ENCODE data around the gene COPA. TPM values are rescaled to one million over a fixed set of nuclear protein-coding genes. Genes with fewer than 3 reads are reported as not detected.

COPA gene
- total RNA-seq, 3 donors from 2014 or later (not counting 1 experiment from before 2014, with no cell fraction given) = 140 to 167 (median 148) TPM

DNA sequence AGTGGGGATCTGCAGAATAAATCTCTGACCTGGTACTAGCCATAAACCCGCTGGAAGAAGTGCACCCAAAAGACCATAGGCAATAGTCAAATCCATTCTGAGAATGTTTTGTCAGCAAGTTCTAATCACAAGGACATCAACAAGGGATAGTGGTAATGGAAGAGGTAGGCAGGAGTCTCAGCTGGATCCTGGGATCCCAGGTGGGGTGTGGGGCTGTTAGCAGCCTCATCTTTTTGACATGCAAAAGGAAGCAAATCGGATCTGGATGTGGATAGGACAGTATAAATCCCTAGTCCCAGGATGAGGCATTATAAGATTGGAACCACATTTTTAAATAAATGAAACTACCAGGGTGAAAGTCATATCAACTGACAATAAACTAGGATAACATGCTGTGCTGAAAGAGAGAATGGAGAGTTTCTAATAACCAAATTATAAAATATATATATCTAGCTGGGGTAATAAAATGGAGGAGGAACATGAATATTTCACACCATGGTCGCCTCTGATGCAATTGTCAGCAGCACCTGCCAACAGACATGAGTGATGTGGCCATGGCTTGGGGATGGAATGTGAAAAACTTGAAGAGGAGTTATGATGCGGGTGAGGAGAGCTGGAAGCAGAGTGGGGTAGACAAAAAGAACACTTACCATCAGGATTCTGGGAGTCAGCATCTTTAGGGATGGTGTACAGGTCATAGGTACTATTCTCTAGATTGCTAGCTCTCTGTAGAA is 34.4 kb downstream of the COPA start:
- intact Hi-C loops (cut with micrococcal nuclease) = no loop called here
- H3K4me3 ChIP-seq (ENCODE audit: low read length) = no peak overlapping the region
- Mint-ChIP-seq H3K4me3 (no peak overlapping the region), H3K36me3 (peaks cover 43% of the 10 kb centered on the region), H3K27ac (peak overlapping the region in 1 of 2 donors; percentile 1), H3K9me3 (no peaks in the 10 kb centered on the region), H3K4me1 (peaks cover 0 to 7% of the 10 kb centered on the region in 2 donors), H3K27me3 (ENCODE audit: low read depth in 2 of 2) (no peaks in the 10 kb centered on the region)
- no peaks in the 10 kb centered on the region for H3K4me1 ChIP-seq (ENCODE audit: control insufficient read depth, insufficient read depth, low read length)
- H3K36me3 ChIP-seq (ENCODE audit: control insufficient read depth, insufficient read depth, low read length) = peaks cover 88% of the 10 kb centered on the region
- no peaks in the 10 kb centered on the region for H3K9me3 ChIP-seq (ENCODE audit: control insufficient read depth, insufficient read depth, low read length)
- no peak overlapping the region for H3K27ac ChIP-seq (ENCODE audit: low read length)
- no peak for TF ChIP-seq CTCF (IDR thresholded peaks at IDR 0.05)
- WGBS (ENCODE audit: insufficient coverage) = 99% methylated on average over 3 of the region's 4 CpGs
- no peak for DNase-seq
- no peak for ATAC-seq
- no peaks in the 10 kb centered on the region for H3K27me3 ChIP-seq (ENCODE audit: control insufficient read depth, insufficient read depth, low read length)

GRCh38 chr1:160307118-160307791 is 35.8 kb downstream of the COPA start:
- no peak overlapping the region for H3K4me3 Mint-ChIP-seq
- DNase-seq = no peak
- no peaks in the 10 kb centered on the region for H3K27me3 ChIP-seq (ENCODE audit: control insufficient read depth, insufficient read depth, low read length)
- peak overlapping the region; percentile 0 for H3K27ac ChIP-seq (ENCODE audit: low read length)
- H3K4me1 Mint-ChIP-seq = no peaks in the 10 kb centered on the region
- no peak overlapping the region for H3K27ac Mint-ChIP-seq
- no peak for ATAC-seq
- H3K36me3 ChIP-seq (ENCODE audit: control insufficient read depth, insufficient read depth, low read length) = peaks cover 87% of the 10 kb centered on the region
- WGBS (ENCODE audit: insufficient coverage) = 91% methylated on average over 13 of the region's 13 CpGs
- H3K36me3 Mint-ChIP-seq = peaks cover 41% of the 10 kb centered on the region
- H3K9me3 Mint-ChIP-seq = no peaks in the 10 kb centered on the region
- H3K4me3 ChIP-seq (ENCODE audit: low read length) = no peak overlapping the region
- H3K9me3 ChIP-seq (ENCODE audit: control insufficient read depth, insufficient read depth, low read length) = no peaks in the 10 kb centered on the region
- intact Hi-C loops (cut with micrococcal nuclease) = no loop called here
- no peaks in the 10 kb centered on the region for H3K4me1 ChIP-seq (ENCODE audit: control insufficient read depth, insufficient read depth, low read length)
- no peaks in the 10 kb centered on the region for H3K27me3 Mint-ChIP-seq (ENCODE audit: low read depth in 2 of 2)
- TF ChIP-seq CTCF (IDR thresholded peaks at IDR 0.05) = no peak

DNA sequence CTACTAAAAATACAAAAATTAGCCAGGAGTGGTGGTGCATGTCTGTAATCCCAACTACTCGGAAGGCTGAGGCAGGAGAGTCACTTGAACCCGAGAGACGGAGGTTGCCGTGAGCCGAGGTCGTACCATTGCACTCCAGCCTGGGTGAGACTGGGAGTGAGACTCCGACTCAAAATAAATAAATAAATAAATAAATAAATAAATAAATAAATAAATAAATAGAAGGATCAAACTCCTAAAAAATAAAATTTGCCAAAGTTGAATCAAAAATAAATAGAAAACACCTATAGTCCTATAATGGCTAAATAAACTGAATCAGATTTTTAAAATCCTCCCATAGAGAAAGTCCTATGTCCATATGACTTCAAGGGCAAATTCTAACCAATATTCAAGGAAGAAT is 42.9 kb downstream of the COPA start:
- Mint-ChIP-seq H3K9me3 (no peaks in the 10 kb centered on the region), H3K27ac (no peak overlapping the region), H3K4me1 (no peaks in the 10 kb centered on the region), H3K27me3 (ENCODE audit: low read depth in 2 of 2) (no peaks in the 10 kb centered on the region), H3K4me3 (no peak overlapping the region), H3K36me3 (peaks cover 56% of the 10 kb centered on the region)
- H3K4me1 ChIP-seq (ENCODE audit: control insufficient read depth, insufficient read depth, low read length) = no peaks in the 10 kb centered on the region
- no peaks in the 10 kb centered on the region for H3K9me3 ChIP-seq (ENCODE audit: control insufficient read depth, insufficient read depth, low read length)
- H3K27ac ChIP-seq (ENCODE audit: low read length) = no peak overlapping the region
- intact Hi-C loops (cut with micrococcal nuclease) = no loop called here
- H3K4me3 ChIP-seq (ENCODE audit: low read length) = no peak overlapping the region
- WGBS (ENCODE audit: insufficient coverage) = 85% methylated on average over 4 of the region's 7 CpGs
- peaks cover 81% of the 10 kb centered on the region for H3K36me3 ChIP-seq (ENCODE audit: control insufficient read depth, insufficient read depth, low read length)
- no peaks in the 10 kb centered on the region for H3K27me3 ChIP-seq (ENCODE audit: control insufficient read depth, insufficient read depth, low read length)
- TF ChIP-seq CTCF (IDR thresholded peaks at IDR 0.05) = no peak
- ATAC-seq (no peak), DNase-seq (no peak)
